OCI-LY3 (cell line): ENCODE data around the gene MAGEA9B.
"Not testable (repeated sequence)": the region's sequence is repeated elsewhere in the genome, so short reads cannot be mapped to it uniquely, and the experiment has no call there.

Source experiments
- H2AFZ ChIP-seq: fragments of 200-600, 300-600 bp; shearing (Covaris generic); 2 replicates; pipeline ENCODE4 v1.6.0; 2014; ENCODE audit warnings: antibody characterized with exemption, low read depth, low read length
- H3K27ac ChIP-seq: fragments of 200-600, 300-600 bp; sonication (generic); 2 replicates; pipeline ENCODE4 v1.5.1; 2014; ENCODE audit warnings: mild to moderate bottlenecking, low read length, moderate library complexity, mixed read lengths
- H3K27me3 ChIP-seq: fragments of 200-600, 300-600 bp; sonication (generic); 2 replicates; pipeline ENCODE4 v1.6.1; 2014; ENCODE audit warnings: low read depth, low read length, mixed read lengths
- H3K36me3 ChIP-seq: fragments of 200-600, 300-600 bp; sonication (generic); replicated peaks from 2 replicates; pipeline ENCODE3; 2014; ENCODE audit warnings: low read depth, low read length, mixed read lengths
- H3K4me1 ChIP-seq: fragments of 300-600, 200-600 bp; sonication (generic); 2 replicates; pipeline ENCODE4 v1.6.1; 2014; ENCODE audit warnings: low read length, mixed read lengths
- H3K4me2 ChIP-seq: fragments of 200-600, 300-600 bp; sonication (generic); 2 replicates; pipeline ENCODE4 v1.6.1; 2014; ENCODE audit warnings: low read length, mixed read lengths
- H3K4me3 ChIP-seq: fragments of 300-600, 200-600 bp; sonication (generic); 2 replicates; pipeline ENCODE4 v1.5.1; 2014; ENCODE audit warnings: antibody characterized with exemption, mild to moderate bottlenecking, low read length, moderate library complexity
- H3K79me2 ChIP-seq: fragments of 300-600, 200-600 bp; shearing (Covaris generic); 2 replicates; pipeline ENCODE4 v1.6.1; 2014; ENCODE audit warnings: mild to moderate bottlenecking, low read length, mixed read lengths
- H3K9ac ChIP-seq: fragments of 300-600, 200-600 bp; shearing (Covaris generic); 2 replicates; pipeline ENCODE4 v1.6.0; 2014; ENCODE audit warnings: mild to moderate bottlenecking, low read length, moderate library complexity
- H3K9me3 ChIP-seq: fragments of 200-600, 300-600 bp; shearing (Covaris generic); 2 replicates; pipeline ENCODE4 v1.6.1; 2014; ENCODE audit warnings: low read length, mixed read lengths; ENCODE audit not compliant: insufficient read depth
- H4K20me1 ChIP-seq: fragments of 200-600, 300-600 bp; sonication (generic); 2 replicates; pipeline ENCODE4 v1.6.1; 2016; ENCODE audit warnings: low read length, mixed read lengths; ENCODE audit not compliant: insufficient read depth
- EZH2phosphoT487 ChIP-seq: fragments of 200-600 bp; shearing (Covaris generic); IDR thresholded peaks from 2 replicates; pipeline ENCODE4 v1.6.1; 2018; ENCODE audit warnings: antibody characterized with exemption, mixed run types, low read depth
- TF ChIP-seq, protein P1 (sequence below): fragments of 200-600, 300-600 bp; sonication (generic); IDR thresholded peaks from 2 replicates; pipeline ENCODE4 v1.5.1; 2014; ENCODE audit warnings: antibody characterized with exemption, low read length, low read depth

Gene MAGEA9B

DNA sequence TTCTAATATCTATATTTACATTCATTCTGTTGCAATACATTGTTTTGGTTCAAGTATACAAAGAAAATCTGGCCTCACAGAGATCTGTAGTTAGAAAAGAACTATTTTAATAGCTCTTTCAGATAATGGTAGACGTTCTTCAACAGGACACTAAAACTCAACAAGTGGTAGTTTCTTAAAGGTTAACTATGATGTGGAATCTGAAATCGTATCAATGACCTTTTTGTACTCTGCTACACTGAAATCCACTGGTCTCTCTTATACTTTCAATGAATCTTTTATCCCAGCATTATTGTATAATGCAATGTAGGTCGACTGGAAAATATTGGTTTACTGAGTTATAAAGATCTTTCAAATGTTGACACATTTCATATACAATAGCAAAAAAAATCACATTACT, 31.6 kb upstream of the MAGEA9B start:
- no peak for TF ChIP-seq EZH2phosphoT487
- TF ChIP-seq, protein P1, sequence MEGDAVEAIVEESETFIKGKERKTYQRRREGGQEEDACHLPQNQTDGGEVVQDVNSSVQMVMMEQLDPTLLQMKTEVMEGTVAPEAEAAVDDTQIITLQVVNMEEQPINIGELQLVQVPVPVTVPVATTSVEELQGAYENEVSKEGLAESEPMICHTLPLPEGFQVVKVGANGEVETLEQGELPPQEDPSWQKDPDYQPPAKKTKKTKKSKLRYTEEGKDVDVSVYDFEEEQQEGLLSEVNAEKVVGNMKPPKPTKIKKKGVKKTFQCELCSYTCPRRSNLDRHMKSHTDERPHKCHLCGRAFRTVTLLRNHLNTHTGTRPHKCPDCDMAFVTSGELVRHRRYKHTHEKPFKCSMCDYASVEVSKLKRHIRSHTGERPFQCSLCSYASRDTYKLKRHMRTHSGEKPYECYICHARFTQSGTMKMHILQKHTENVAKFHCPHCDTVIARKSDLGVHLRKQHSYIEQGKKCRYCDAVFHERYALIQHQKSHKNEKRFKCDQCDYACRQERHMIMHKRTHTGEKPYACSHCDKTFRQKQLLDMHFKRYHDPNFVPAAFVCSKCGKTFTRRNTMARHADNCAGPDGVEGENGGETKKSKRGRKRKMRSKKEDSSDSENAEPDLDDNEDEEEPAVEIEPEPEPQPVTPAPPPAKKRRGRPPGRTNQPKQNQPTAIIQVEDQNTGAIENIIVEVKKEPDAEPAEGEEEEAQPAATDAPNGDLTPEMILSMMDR, result no peak
- Histone ChIP-seq H3K79me2 (peaks cover 47% of the 10 kb centered on the region), H3K4me1 (peaks cover 12% of the 10 kb centered on the region), H3K4me2 (no peak overlapping the region), H2AFZ (no peak overlapping the region), H3K27ac (no peak overlapping the region), H3K9me3 (no peaks in the 10 kb centered on the region), H3K4me3 (no peak overlapping the region), H3K9ac (no peak overlapping the region), H4K20me1 (peaks cover under 1% of the 10 kb centered on the region; the same call in 1 of the 2 replicates), H3K36me3 (no peaks in the 10 kb centered on the region), H3K27me3 (no peaks in the 10 kb centered on the region)

DNA sequence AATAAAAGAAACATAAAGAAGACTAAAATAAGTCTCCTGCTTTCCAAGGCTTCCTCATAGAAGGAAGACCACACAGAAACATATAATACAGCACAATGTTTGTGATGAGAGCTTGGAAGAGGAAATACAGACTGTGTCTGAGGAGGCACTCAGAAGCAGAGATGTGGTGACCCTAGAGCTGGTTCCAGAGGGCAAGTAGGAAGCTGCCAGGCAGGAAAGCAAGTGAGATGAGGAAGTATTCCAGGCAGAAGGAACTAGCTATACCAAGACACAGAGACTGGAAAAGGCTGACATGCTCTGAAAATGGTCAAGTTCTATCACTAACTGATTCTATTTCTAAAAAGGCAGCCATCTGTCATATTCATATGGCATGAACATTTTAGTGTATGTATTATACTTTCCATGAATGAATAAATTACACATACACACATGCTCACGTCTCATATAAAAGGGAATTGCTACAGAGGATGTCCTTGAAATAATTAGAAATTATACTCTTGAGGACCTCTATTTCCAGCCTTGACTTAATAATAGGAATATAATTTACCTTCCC, 24.4 kb upstream of the MAGEA9B start:
- H2AFZ ChIP-seq, result no peak overlapping the region
- TF ChIP-seq, protein P1, result no peak
- no peak overlapping the region for H3K4me3 ChIP-seq
- H3K4me2 ChIP-seq, result no peak overlapping the region
- H3K27me3 ChIP-seq, result no peaks in the 10 kb centered on the region
- peaks cover 36% of the 10 kb centered on the region for H3K79me2 ChIP-seq
- no peak overlapping the region for H3K27ac ChIP-seq
- H3K9me3 ChIP-seq, result no peaks in the 10 kb centered on the region
- peaks cover 7% of the 10 kb centered on the region for H3K36me3 ChIP-seq
- peaks cover 6% of the 10 kb centered on the region; the same call in 1 of the 2 replicates for H4K20me1 ChIP-seq
- H3K9ac ChIP-seq, result no peak overlapping the region
- H3K4me1 ChIP-seq, result no peaks in the 10 kb centered on the region

DNA sequence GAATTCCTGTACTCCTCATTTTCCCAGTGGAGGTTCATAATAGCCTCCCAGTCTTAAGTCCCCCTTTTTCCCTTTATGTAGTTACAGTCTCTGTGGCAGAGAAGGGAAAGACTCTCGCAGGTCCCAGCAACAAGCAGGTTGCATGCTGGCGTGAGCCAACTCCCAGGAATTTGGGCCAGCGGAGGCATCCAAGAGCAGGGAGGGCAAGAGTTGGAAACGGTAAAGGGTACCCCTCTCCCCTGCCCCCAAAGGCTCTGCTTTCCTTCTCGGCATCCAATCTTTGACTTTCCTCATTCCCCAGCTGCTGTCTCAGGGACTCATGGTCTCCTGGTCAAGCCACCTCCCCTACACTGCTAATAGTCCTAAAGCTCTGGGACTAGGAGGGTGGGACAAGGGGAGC, 23.3 kb upstream of the MAGEA9B start:
- H3K36me3 ChIP-seq, result peaks cover 7% of the 10 kb centered on the region
- TF ChIP-seq, protein P1, result no peak
- TF ChIP-seq EZH2phosphoT487, result no peak
- no peak overlapping the region for H2AFZ ChIP-seq
- no peaks in the 10 kb centered on the region for H3K27me3 ChIP-seq
- H3K9me3 ChIP-seq, result no peaks in the 10 kb centered on the region
- H4K20me1 ChIP-seq, result peaks cover 6% of the 10 kb centered on the region; the same call in 1 of the 2 replicates
- H3K4me3 ChIP-seq, result no peak overlapping the region
- H3K4me1 ChIP-seq, result no peaks in the 10 kb centered on the region
- peaks cover 25% of the 10 kb centered on the region for H3K79me2 ChIP-seq
- no peak overlapping the region for H3K9ac ChIP-seq
- no peak overlapping the region for H3K27ac ChIP-seq
- no peak overlapping the region for H3K4me2 ChIP-seq

DNA sequence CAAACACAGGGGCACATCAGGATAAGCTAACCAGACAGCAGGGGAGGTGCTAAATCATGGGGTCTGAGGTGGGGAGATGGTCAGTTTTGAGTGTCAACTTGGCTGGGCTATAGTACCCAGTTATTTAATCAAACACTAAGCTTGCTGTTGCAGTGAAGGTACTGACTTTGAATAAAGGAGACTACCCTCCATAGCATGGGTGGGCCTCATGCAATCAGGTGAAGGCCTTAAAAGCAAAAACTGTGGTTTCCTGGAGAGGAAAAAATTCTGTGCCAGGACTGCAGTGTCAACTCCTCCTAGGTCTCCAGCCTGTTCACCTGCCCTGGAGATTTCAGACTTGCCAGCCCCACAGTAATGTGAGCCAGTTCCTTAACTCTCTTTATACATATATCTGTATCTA, 20.4 kb upstream of the MAGEA9B start:
- Histone ChIP-seq H3K79me2 (0 out of 2 replicates have a peak, but pooled peaks cover 2% of the 10 kb centered on the region), H3K9me3 (no peaks in the 10 kb centered on the region)

DNA sequence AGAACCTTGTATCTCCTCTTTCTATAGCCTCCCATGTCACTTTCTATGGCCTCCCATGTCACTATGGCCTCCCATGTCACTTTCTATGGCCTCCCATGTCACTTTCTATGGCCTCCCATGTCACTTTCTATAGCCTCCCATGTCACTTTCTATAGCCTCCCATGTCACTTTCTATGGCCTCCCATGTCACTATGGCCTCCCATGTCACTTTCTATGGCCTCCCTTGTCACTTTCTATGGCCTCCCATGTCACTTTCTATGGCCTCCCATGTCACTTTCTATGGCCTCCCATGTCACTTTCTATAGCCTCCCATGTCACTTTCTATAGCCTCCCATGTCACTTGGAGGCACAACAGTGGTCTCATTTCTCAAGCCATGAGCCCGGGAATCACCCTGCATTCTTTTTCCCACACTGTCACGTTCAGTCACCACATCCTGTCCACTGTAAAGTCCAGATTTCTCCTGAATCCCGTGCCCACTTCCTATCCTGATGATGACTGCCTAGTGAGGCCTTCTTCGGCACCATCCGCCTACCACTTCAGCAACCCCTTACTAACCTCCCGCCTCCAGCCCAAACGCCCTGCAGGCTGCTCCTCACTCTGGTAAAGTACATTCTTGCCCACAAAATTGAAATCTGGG, 18.1 kb upstream of the MAGEA9B start:
- not testable (repeated sequence) for H3K4me3 ChIP-seq, H3K9me3 ChIP-seq, H3K36me3 ChIP-seq, H3K4me2 ChIP-seq, H2AFZ ChIP-seq, H4K20me1 ChIP-seq, H3K27me3 ChIP-seq, H3K27ac ChIP-seq, H3K9ac ChIP-seq, H3K4me1 ChIP-seq, H3K79me2 ChIP-seq

More for the DNA sequence above, 20.4 kb upstream of the MAGEA9B start:
- H3K9ac ChIP-seq, result no peak overlapping the region
- H3K4me1 ChIP-seq, result no peaks in the 10 kb centered on the region
- no peak overlapping the region for H3K4me3 ChIP-seq
- no peaks in the 10 kb centered on the region for H3K27me3 ChIP-seq
- H3K4me2 ChIP-seq, result no peak overlapping the region
- peaks cover 7% of the 10 kb centered on the region for H3K36me3 ChIP-seq
- H2AFZ ChIP-seq, result no peak overlapping the region
- H3K27ac ChIP-seq, result no peak overlapping the region
- TF ChIP-seq EZH2phosphoT487, result no peak
- TF ChIP-seq, protein P1, result no peak
- peaks cover 3% of the 10 kb centered on the region; the same call in 1 of the 2 replicates for H4K20me1 ChIP-seq

DNA sequence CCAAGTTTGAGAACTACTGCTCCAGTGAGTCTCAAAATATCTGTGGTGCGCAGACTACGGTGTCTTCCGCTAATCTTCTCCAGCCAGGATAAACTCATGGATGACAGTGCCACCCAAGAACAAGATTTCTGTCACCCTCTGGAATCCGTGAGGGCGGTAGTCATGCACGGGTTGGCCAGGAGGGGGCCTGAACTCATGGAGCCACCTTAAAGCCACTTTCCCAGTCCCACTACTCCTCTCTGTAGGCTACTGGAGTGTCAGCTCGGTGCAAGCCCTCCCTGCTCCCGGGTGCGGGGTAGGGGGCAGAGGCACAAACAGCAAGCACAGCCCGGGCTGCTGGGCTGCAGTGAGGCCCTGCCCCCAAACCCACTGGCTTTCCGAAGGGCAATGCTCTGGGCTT, 11.3 kb upstream of the MAGEA9B start:
- H3K27me3 ChIP-seq, H4K20me1 ChIP-seq, H3K4me3 ChIP-seq, H3K79me2 ChIP-seq, H3K9me3 ChIP-seq, H3K27ac ChIP-seq, H3K4me2 ChIP-seq, H3K36me3 ChIP-seq, H2AFZ ChIP-seq, H3K9ac ChIP-seq, H3K4me1 ChIP-seq: not testable (repeated sequence)
